GM12878 (cell line): Measurements from ENCODE around the gene C10orf90. TPM values are rescaled to one million over a fixed set of nuclear protein-coding genes. Genes with fewer than 3 reads are reported as not detected.

Experiments used
- ATAC-seq: fragments of 200-7000 bp; cut with Tn5 transposase; 3 replicates; pipeline ENCODE4 v1.9.1; 2020; ENCODE audit warnings: mild to moderate bottlenecking, moderate library complexity
- BruUV-seq: library from RNA; stranded (reverse); fragments of 400-500 nt; replicated peaks from 2 replicates; lab custom pipeline; 2021; lab: Mats Ljungman, UMichigan
- CTCF ChIA-PET: fragments of 300-600 bp; sonication (Branson Sonifier 250); formaldehyde crosslinking; extraction: SDS; loops from one replicate; lab custom pipeline; 2021; ENCODE audit warnings: inconsistent platforms; lab: Yijun Ruan, JAX
- POLR2A ChIA-PET: fragments of 350-600 bp; formaldehyde crosslinking; extraction: SDS; loops from one replicate; lab custom pipeline; 2021; ENCODE audit warnings: inconsistent platforms; lab: Charles Lee
- RAD21 ChIA-PET: fragments of 300-600 bp; sonication (Branson Sonifier 250); formaldehyde crosslinking; loops from one replicate; lab custom pipeline; 2023; ENCODE audit warnings: antibody characterized with exemption; ENCODE audit not compliant: unreplicated experiment; lab: Charles Lee
- SMC1A ChIA-PET: fragments of 300-600 bp; sonication (Branson Sonifier 250); formaldehyde crosslinking; loops from one replicate; lab custom pipeline; 2023; ENCODE audit not compliant: unreplicated experiment, uncharacterized antibody; lab: Charles Lee
- DNase-seq: peaks from one replicate; pipeline ENCODE4 v3.0.0-alpha.2; 2011; ENCODE audit warnings: low read depth, low spot score
- FAIRE-seq: peaks from 3 replicates; lab custom pipeline; 2011; peaks lifted over from hg19 to GRCh38; lab: Jason Lieb, UNC
- H2AFZ ChIP-seq: 2 replicates; pipeline ENCODE4 v1.6.0; 2011; ENCODE audit warnings: low read depth, low read length, control low read depth; ENCODE audit not compliant: control insufficient read depth
- H3K27ac ChIP-seq: 2 replicates; pipeline ENCODE4 v1.5.1; 2011; ENCODE audit warnings: control low read depth; ENCODE audit not compliant: control insufficient read depth, insufficient read depth
- H3K27me3 ChIP-seq, 2 experiments: replicated peaks in 1 of 2; 2 replicates each; pipeline versions ENCODE4 v1.6.0 to v1.6.1; 2011; ENCODE audit warnings: low read length in 1 of 2; ENCODE audit not compliant: control insufficient read depth in 2 of 2, insufficient read depth in 2 of 2
- H3K36me3 ChIP-seq, 2 experiments: 2 replicates each; pipeline ENCODE4 v1.5.1; 2011; ENCODE audit warnings: low read length in 1 of 2; ENCODE audit not compliant: control insufficient read depth in 2 of 2, insufficient read depth in 2 of 2
- H3K4me1 ChIP-seq: 2 replicates; pipeline ENCODE4 v1.6.1; 2011; ENCODE audit warnings: mild to moderate bottlenecking, low read length, moderate library complexity, mixed read lengths; ENCODE audit not compliant: control insufficient read depth, insufficient read depth
- H3K4me2 ChIP-seq: 2 replicates; pipeline ENCODE4 v1.6.0; 2011; ENCODE audit warnings: control low read depth; ENCODE audit not compliant: control insufficient read depth, insufficient read depth
- H3K4me3 ChIP-seq: fragments of 200-600 bp; sonication (generic); 2 replicates; pipeline ENCODE4 v1.5.1; 2016
- H3K79me2 ChIP-seq: 2 replicates; pipeline ENCODE4 v1.6.0; 2011; ENCODE audit warnings: low read length; ENCODE audit not compliant: control insufficient read depth, insufficient read depth
- H3K9ac ChIP-seq: 2 replicates; pipeline ENCODE4 v1.8.0; 2011; ENCODE audit warnings: low read length, control low read depth, mixed read lengths; ENCODE audit not compliant: control insufficient read depth, insufficient read depth
- H3K9me3 ChIP-seq: replicated peaks from 3 replicates; pipeline ENCODE4 v1.5.1; 2011; ENCODE audit warnings: mild to moderate bottlenecking, low read length; ENCODE audit not compliant: control insufficient read depth, insufficient read depth
- H4K20me1 ChIP-seq: 2 replicates; pipeline ENCODE4 v1.6.0; 2011; ENCODE audit not compliant: control insufficient read depth, insufficient read depth
- ATF7 ChIP-seq: fragments of 450-650 bp; IDR thresholded peaks from 2 replicates; pipeline ENCODE4 v1.6.1; 2016; ENCODE audit warnings: low read depth, mild to moderate bottlenecking
- BRCA1 ChIP-seq: IDR thresholded peaks from 2 replicates; pipeline ENCODE4 v1.6.1; 2011; ENCODE audit warnings: low read depth, low read length, improper control_type of control experiment
- ESRRA ChIP-seq: IDR thresholded peaks from 2 replicates; pipeline ENCODE4 v1.6.1; 2012; ENCODE audit warnings: mild to moderate bottlenecking, low read length, improper control_type of control experiment
- MLLT1 ChIP-seq: fragments of 450-650 bp; IDR thresholded peaks from 2 replicates; pipeline ENCODE4 v1.6.1; 2016; ENCODE audit warnings: mild to moderate bottlenecking
- NBN ChIP-seq: fragments of 450-650 bp; IDR thresholded peaks from 2 replicates; pipeline ENCODE4 v1.6.1; 2016
- NFXL1 ChIP-seq: fragments of 450-650 bp; IDR thresholded peaks from 2 replicates; pipeline ENCODE4 v1.6.1; 2017; ENCODE audit warnings: antibody characterized with exemption, mild to moderate bottlenecking, borderline replicate concordance
- NFYA ChIP-seq: IDR thresholded peaks from 2 replicates; pipeline ENCODE4 v1.6.1; 2011; ENCODE audit warnings: low read depth, mild to moderate bottlenecking, low read length, improper control_type of control experiment, borderline replicate concordance
- NFYB ChIP-seq: IDR thresholded peaks from 2 replicates; pipeline ENCODE4 v1.6.1; 2011; ENCODE audit warnings: low read depth, mild to moderate bottlenecking, low read length, improper control_type of control experiment, moderate library complexity; ENCODE audit not compliant: insufficient read depth
- PKNOX1 ChIP-seq: fragments of 450-650 bp; IDR thresholded peaks from 2 replicates; pipeline ENCODE4 v1.6.1; 2016; ENCODE audit warnings: mild to moderate bottlenecking
- PML ChIP-seq: IDR thresholded peaks from 2 replicates; pipeline ENCODE4 v1.6.1; 2012; ENCODE audit warnings: low read length, inconsistent platforms
- PRDM15 ChIP-seq: fragments of 450-650 bp; formaldehyde crosslinking; IDR thresholded peaks from 2 replicates; pipeline ENCODE4 v1.4.0; 2020; ENCODE audit warnings: mild to moderate bottlenecking, moderate library complexity
- RBBP5 ChIP-seq: fragments of 200-600 bp; sonication (generic); conservative IDR thresholded peaks from 2 replicates; pipeline ENCODE4 v1.6.1; 2016
- RUNX3 ChIP-seq: IDR thresholded peaks from 2 replicates; pipeline ENCODE4 v1.6.1; 2012; ENCODE audit warnings: low read length, inconsistent platforms
- SMAD1 ChIP-seq: fragments of 450-650 bp; IDR thresholded peaks from 2 replicates; pipeline ENCODE4 v1.6.1; 2018; ENCODE audit warnings: mild to moderate bottlenecking, low read depth; ENCODE audit not compliant: partially characterized antibody
- SRF ChIP-seq, 2 experiments: IDR thresholded peaks; 2 replicates each; pipeline ENCODE4 v1.6.1; 2011; ENCODE audit warnings: low read depth in 2 of 2, low read length in 2 of 2, mild to moderate bottlenecking in 1 of 2, moderate library complexity in 1 of 2
- WGBS: methylation state at CpG from one replicate; pipeline ENCODE4 v1.1.6; 2016; ENCODE audit warnings: low lambda C conversion rate; ENCODE audit not compliant: insufficient replicate concordance, insufficient coverage; ENCODE audit errors: missing lambda C conversion rate; 5-methylcytosine and 5-hydroxymethylcytosine counted together
- in situ Hi-C: fragments of 300-500 bp; cut with MboI; formaldehyde crosslinking; loops from 9 replicates; pipeline ENCODE4 v1.14.3; 2018; ENCODE audit warnings: mixed read lengths
- intact Hi-C: fragments of 100-400 bp; cut with micrococcal nuclease; formaldehyde crosslinking; loops from one replicate; pipeline ENCODE4 v1.14.2; 2022; ENCODE audit not compliant: unreplicated experiment
- polyA plus RNA-seq, 11 experiments: library from polyadenylated mRNA; depleted of rRNA in 4 of 11; unstranded in 6 of 11; stranded (reverse) in 5 of 11; fragments of >200 nt; fragmentation: Nextera tagmentation in 4 of 11; fragmentation: Illumina TruSeq in 1 of 11; extraction: Ambion mirVana in 4 of 11; extraction: Trizol in 1 of 11; gene quantifications; 1 replicate in 1 of 11; 2 replicates in 10 of 11; pipeline versions ENCODE4 v1.2.1 to v1.2.3, GENCODE V29; 2011 to 2016; ENCODE audit warnings: inconsistent platforms in 2 of 11, missing spikeins in 2 of 11, low read depth in 1 of 11
- total RNA-seq, 4 experiments: library from RNA; depleted of rRNA in 3 of 4; stranded (reverse); fragments of >200 nt in 3 of 4; fragmentation: Illumina TruSeq in 1 of 4; extraction: Trizol in 1 of 4; gene quantifications; 2 replicates each; pipeline versions ENCODE4 v1.2.1 to v1.2.3, GENCODE V29; 2013 to 2021
- TF ChIP-seq, protein P1 (sequence below): fragments of 450-650 bp; IDR thresholded peaks from 2 replicates; pipeline ENCODE4 v1.6.1; 2017; ENCODE audit warnings: mild to moderate bottlenecking, moderate library complexity

C10orf90 gene
- total and polyA plus RNA-seq, 10 of the 15 experiments (the other 5 are each of a cell fraction or from before 2014, with no cell fraction given): 0.04 TPM; not detected in 9

GRCh38 chr10:126398924-126399323 lies 271.6 kb downstream of the C10orf90 start (continued):
- TF ChIP-seq PRDM15 (no peak), SMAD1 (no peak), RBBP5 (no peak), ATF7 (no peak), PML (no peak), RUNX3 (no peak), SRF (IDR thresholded peaks at IDR 0.05; ENCODE audit: low read depth in 2 of 2, low read length in 2 of 2) (no peak), BRCA1 (no peak), MLLT1 (no peak)

DNA sequence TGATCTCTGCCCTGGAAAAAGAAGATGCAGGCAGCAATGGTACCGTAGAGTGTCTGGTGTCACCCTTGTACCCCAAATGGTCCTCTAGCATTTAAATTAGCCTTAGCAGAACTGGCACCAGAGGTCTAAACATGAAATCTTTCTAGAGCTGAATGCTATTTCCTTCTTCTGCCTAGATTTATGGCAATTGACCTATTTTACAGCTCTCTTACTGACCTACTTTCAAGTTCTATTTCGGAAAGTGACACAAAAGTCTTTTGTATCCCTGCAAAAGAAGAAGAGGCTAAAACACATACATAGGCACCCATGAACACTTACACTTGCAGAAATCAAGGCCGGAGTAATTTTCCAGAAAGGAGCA lies 272.1 kb downstream of the C10orf90 start:
- H3K4me1 ChIP-seq: no peaks in the 10 kb centered on the region
- no peak overlapping the region for H3K27ac ChIP-seq
- RAD21 ChIA-PET: no interaction called here
- no peak overlapping the region for H2AFZ ChIP-seq
- no peaks in the 10 kb centered on the region for H3K27me3 ChIP-seq
- no TSS peak for BruUV-seq
- ATAC-seq: no peak
- no peak overlapping the region for H3K4me2 ChIP-seq
- SMC1A ChIA-PET: no interaction called here
- H4K20me1 ChIP-seq: no peaks in the 10 kb centered on the region
- no peak for FAIRE-seq
- CTCF ChIA-PET: no interaction called here
- 13% methylated on average over 3 of the region's 3 CpGs for WGBS
- no peaks in the 10 kb centered on the region for H3K79me2 ChIP-seq
- H3K36me3 ChIP-seq: no peaks in the 10 kb centered on the region
- in situ Hi-C loops (no loop called here), intact Hi-C loops (no loop called here)
- H3K9ac ChIP-seq: no peak overlapping the region
- no peak for DNase-seq
- no peak overlapping the region for H3K4me3 ChIP-seq
- POLR2A ChIA-PET: no interaction called here
- no peaks in the 10 kb centered on the region for H3K9me3 ChIP-seq
- TF ChIP-seq NFYA: no peak
- no peak for TF ChIP-seq NFXL1
- no peak for TF ChIP-seq NBN
- no peak for TF ChIP-seq NFYB
- no peak for TF ChIP-seq ESRRA
- TF ChIP-seq, protein P1, sequence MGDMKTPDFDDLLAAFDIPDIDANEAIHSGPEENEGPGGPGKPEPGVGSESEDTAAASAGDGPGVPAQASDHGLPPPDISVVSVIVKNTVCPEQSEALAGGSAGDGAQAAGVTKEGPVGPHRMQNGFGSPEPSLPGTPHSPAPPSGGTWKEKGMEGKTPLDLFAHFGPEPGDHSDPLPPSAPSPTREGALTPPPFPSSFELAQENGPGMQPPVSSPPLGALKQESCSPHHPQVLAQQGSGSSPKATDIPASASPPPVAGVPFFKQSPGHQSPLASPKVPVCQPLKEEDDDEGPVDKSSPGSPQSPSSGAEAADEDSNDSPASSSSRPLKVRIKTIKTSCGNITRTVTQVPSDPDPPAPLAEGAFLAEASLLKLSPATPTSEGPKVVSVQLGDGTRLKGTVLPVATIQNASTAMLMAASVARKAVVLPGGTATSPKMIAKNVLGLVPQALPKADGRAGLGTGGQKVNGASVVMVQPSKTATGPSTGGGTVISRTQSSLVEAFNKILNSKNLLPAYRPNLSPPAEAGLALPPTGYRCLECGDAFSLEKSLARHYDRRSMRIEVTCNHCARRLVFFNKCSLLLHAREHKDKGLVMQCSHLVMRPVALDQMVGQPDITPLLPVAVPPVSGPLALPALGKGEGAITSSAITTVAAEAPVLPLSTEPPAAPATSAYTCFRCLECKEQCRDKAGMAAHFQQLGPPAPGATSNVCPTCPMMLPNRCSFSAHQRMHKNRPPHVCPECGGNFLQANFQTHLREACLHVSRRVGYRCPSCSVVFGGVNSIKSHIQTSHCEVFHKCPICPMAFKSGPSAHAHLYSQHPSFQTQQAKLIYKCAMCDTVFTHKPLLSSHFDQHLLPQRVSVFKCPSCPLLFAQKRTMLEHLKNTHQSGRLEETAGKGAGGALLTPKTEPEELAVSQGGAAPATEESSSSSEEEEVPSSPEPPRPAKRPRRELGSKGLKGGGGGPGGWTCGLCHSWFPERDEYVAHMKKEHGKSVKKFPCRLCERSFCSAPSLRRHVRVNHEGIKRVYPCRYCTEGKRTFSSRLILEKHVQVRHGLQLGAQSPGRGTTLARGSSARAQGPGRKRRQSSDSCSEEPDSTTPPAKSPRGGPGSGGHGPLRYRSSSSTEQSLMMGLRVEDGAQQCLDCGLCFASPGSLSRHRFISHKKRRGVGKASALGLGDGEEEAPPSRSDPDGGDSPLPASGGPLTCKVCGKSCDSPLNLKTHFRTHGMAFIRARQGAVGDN: no peak
- TF ChIP-seq PKNOX1: no peak
